NCI-H526 treated with DMSO at 0.1 percent for 48 hours (cell line): ENCODE data around the gene MARCHF2.

Experiments
- DNase-seq: peaks from one replicate; lab custom pipeline; 2025; lab: John Stamatoyannopoulos, UW

MARCHF2 gene

DNA sequence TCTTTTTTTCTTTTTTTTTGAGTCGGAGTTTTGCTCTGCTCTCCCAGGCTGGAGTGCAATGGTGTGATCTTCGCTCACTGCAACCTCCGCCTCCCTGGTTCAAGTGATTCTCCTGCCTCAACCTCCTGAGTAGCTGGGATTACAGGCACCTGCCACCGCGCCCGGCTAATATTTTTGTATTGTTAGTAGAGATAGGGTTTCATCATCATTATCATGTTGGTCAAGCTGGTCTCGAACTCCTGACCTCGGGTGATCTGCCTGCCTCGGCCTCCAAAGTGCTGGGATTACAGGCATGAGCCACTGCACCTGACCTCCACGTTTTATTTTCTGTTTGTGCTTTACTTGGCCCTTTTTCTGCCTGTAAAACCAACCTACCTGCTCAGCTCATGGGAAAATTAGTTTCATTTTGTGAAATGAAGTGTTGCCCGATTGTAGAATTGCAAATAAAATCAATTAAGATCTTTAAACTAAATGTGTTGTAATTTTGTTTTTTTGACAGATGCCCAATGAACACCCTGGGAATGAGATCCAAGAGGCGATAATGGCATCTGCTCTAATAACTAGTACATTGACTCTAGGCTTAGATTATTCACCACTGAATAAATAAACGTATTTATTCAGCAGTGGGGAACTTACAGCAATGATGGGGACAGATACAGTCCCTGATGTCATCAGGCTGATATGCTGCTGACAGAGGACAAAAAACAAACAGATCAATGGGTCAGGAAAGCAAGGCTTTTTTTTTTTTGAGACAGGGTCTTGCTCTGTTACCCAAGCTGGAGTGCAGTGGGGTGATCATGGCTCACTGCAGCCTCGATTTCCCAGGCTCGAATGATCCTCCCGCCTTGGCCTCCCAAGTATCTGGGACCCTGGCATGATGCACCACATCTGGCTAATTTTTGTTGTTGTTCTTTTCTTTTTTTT is 25.2 kb upstream of the MARCHF2 start:
- DNase-seq: no peak

DNA sequence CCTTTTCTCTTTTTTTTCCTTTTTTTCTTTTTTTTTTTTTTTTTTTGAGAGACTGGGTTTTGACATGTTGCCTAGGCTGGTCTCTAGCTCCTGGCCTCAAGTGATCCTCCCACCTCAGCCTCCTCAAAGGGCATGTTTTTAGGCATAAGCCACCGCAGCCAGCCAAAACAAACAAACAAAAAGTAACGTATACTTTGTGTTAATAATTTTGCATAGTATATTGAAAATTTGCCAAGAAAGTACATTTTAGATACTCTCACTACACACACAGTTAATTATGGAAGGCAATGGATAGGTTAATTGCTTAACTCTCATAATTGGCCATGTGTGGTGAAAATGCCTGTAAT is 24.5 kb upstream of the MARCHF2 start:
- DNase-seq: no peak

- peak; percentile 99 for DNase-seq
These were observed 23.1 kb upstream of the MARCHF2 start, which contains the start of gene RAB11B for GRCh38 chr19:8389891-8390616. Gene RAB11B (plus strand): TSS chr19:8390360. CDS start chr19:8390417, 57 bp downstream.

- peak; percentile 69 for DNase-seq
These were observed 22.5 kb upstream of the MARCHF2 start for GRCh38 chr19:8390617-8390981.

GRCh38 chr19:8391198-8392016 is 21.7 kb upstream of the MARCHF2 start:
- DNase-seq: no peak

- DNase-seq: no peak
These were observed 21.0 kb upstream of the MARCHF2 start for GRCh38 chr19:8392017-8392591.

DNA sequence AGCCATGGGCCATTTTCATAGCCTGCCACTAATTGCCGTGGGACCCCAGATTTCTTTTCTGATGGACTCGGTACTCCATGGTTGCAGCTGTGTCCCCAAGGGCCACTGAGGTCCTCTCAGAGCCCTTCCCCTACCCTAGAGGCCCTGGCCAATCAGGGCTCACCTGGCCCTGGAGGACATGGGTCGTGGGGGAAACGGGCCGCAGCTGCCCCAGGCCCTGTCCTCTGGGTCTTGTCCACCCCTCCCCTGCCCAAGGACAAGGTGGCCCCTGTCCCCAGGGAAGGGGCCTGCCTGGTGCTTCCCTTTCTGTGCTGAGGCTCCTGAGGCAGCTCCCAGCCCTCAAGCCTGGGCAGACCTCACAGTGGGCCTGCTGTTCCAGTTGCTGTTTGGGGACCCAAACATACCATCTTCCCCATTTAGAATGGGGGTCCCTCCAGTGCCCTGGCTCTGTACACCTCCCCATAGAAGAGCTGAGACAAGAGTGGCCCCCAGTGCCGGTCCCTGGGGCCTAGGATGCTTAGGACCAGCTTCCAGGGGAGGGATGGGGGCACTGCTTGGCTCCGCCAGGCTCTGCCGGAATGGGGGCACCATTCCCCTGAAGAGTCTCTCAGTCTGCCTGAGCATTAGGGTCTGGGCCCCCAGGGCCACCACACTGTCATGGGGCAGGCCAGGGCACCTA is 19.8 kb upstream of the MARCHF2 start:
- DNase-seq: no peak

DNA sequence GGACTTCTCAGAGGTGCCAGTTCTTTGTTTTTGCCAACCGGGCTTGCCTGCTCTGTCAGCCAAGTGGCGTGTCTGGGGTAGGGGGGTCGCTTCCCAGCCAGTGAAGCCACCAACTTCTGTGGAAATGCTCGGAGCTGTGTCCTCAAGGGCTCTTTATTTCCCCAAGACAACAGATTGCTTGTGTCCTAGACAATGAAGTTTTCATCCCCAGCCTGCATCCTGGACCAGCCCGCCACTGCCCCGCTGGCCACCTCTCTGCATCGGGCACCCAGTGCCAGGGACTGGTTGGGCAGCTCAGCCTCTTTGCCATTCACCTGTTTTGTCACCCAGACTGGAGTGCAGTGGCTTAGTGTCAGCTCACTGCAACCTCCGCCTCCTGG is 19.2 kb upstream of the MARCHF2 start:
- no peak for DNase-seq

DNA sequence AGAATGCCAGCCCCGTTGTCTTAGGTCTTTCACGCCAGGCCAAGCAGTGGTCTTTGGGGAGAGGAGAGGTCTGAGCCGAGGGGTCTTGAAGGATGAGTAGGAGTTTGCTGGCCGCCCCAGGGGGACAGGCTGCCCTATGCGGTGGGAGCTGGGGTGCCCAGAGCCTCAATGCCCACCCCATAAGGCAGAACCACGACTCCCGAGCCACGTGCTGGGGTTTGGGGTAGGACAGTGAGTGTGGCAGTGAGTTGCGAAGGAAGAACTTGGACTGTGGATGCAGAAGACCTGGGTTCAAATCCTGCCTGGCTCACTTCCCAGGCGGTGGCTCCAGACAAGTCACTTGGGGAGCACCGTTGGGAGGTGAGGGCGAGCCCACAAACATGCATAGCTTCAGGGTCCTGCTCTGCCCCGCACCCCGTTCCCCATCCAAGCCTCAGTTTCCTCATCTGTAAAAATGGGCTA is 17.5 kb upstream of the MARCHF2 start:
- DNase-seq: no peak

- no peak for DNase-seq
These were observed 16.9 kb upstream of the MARCHF2 start for GRCh38 chr19:8396185-8396562.

DNA sequence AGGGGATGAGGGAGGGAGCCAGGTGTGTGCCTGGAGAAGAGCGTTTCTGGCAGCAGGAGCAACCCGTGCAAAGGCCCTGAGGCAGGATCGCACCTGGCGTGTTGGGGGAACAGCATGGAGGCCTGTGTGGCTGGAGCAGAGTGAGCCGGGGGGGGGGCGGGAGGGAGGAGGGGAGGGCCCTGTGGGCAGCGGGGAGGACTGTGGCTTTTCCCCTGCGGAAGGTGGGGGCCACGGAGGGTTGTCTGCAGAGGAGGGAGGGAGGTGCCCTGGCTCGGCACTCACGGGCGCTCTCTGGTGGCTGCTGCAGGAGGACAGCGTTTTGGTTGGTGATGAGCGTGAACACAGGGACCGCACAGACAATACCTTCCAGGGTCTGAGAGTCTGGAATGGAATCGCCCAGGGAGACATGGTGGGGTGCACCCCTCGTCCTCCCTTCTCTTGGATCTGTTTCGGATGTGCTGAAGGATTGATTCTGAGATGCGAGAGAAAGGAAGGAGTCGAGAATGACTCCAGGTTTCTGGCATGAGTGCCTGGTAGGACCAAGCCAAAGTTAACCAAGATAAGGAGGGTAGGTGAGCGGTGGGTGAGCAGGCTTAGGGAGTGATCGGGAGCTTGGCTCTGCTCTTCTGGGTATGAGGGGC is 16.4 kb upstream of the MARCHF2 start:
- DNase-seq: no peak

- no peak for DNase-seq
These were observed 15.8 kb upstream of the MARCHF2 start for GRCh38 chr19:8397271-8397670.

- DNase-seq: no peak
These were observed 15.3 kb upstream of the MARCHF2 start for GRCh38 chr19:8397746-8398310.

DNA sequence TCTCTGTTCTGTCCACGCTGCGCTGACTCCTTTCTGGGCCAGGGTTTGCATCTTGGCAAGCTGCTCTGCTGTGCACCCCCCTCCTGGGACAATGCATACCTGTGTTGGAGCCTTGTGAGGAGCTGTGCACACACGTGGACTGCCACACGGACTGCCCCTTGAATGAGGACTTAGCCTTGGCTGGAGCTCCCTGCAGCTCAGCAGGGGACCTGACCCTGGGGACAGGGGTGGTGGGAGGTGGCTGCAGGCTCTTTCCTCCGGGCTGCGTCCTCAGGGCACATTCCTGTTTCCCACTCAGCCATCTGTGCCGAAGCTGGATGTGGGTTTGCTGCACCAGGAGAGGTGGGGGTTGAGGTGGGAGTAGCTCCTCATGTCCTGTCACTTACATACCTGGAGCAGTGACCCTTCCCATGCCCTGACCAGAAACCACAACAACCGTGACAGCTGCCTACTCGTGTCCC is 14.8 kb upstream of the MARCHF2 start:
- DNase-seq: no peak

- DNase-seq: no peak
These were observed 13.4 kb upstream of the MARCHF2 start for GRCh38 chr19:8399681-8400188.

- DNase-seq: no peak
These were observed 11.1 kb upstream of the MARCHF2 start for GRCh38 chr19:8401981-8402411.

DNA sequence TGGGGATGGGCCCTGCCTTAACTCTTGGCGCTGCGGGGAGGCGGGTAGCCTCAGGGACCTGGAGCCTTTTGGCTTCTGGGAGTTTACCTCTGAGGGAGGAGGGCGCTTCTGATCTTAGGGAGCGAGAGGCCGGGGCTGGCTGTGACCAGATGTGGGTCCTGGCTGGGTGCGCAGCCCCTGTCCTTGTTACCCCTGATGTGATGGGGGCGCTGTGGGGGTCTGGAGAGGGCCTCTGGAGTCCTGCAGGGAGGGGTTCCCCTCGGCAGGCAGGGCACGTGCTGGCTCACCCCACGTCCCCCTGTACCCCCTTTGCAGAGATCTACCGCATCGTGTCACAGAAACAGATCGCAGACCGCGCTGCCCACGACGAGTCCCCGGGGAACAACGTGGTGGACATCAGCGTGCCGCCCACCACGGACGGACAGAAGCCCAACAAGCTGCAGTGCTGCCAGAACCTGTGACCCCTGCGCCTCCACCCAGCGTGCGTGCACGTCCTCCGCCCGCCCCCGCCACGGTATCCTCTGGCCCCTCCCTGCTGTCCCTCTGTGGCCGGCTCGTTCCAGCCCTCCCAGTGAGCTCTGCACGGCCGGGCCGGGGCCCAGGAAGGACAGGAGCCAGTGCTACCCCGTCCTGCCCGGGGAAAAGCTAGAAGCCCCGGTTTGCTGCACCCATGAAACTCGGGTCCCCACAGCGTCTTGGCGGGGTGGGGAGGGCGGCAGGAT is 9.8 kb upstream of the MARCHF2 start:
- DNase-seq: no peak

DNA sequence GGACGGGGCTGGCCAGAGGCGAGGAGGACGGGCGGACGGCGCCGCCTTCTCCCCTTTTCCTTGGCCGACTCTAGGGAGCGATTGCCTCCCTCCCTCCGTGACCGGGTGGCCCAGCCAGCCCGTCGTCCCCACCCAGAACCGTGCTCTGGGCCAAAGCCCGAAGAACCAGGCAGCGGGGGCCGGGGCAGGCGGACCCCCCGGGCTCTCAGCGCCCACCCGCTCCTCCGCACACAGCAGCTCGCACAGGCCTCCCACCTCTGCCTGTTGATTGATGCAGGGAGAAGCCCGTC is 9.3 kb upstream of the MARCHF2 start:
- DNase-seq: no peak

GRCh38 chr19:8404391-8405151 is 8.5 kb upstream of the MARCHF2 start:
- no peak for DNase-seq
